ENCODE data around the gene SLC39A6.
A peak's percentile ranks its signal among the peaks of the same experiment; 100 is the strongest.
"Not testable (repeated sequence)": the region's sequence is repeated elsewhere in the genome, so short reads cannot be mapped to it uniquely, and the experiment has no call there.

The SLC39A6 gene

GRCh38 chr18:36095936-36096519 is 33.1 kb downstream of the SLC39A6 start:
- no peak for DNase-seq

- no peak for DNase-seq
Observed at GRCh38 chr18:36094431-36094830, 34.7 kb downstream of the SLC39A6 start.

GRCh38 chr18:36092116-36092515 is 37.0 kb downstream of the SLC39A6 start:
- DNase-seq: not testable (repeated sequence)

GRCh38 chr18:36089001-36089400 is 40.1 kb downstream of the SLC39A6 start:
- no peak for DNase-seq

GRCh38 chr18:36088256-36088655 is 40.9 kb downstream of the SLC39A6 start:
- DNase-seq: no peak

GRCh38 chr18:36086186-36086585 is 43.0 kb downstream of the SLC39A6 start:
- no peak for DNase-seq

GRCh38 chr18:36085195-36085594 is 43.9 kb downstream of the SLC39A6 start:
- DNase-seq: no peak

GRCh38 chr18:36083729-36084128 is 45.4 kb downstream of the SLC39A6 start:
- no peak for DNase-seq

GRCh38 chr18:36081118-36081517 is 48.0 kb downstream of the SLC39A6 start:
- not testable (repeated sequence) for DNase-seq

- no peak for DNase-seq
Observed at GRCh38 chr18:36078751-36079529, 50.2 kb downstream of the SLC39A6 start.

- DNase-seq: not testable (repeated sequence)
Observed at GRCh38 chr18:36077764-36078163, 51.4 kb downstream of the SLC39A6 start.

GRCh38 chr18:36075862-36076587 is 53.1 kb downstream of the SLC39A6 start:
- DNase-seq: no peak

- DNase-seq: no peak
Observed at GRCh38 chr18:36074435-36074834, 54.7 kb downstream of the SLC39A6 start.

GRCh38 chr18:36073676-36074075 is 55.5 kb downstream of the SLC39A6 start:
- no peak for DNase-seq

- DNase-seq: not testable (repeated sequence)
Observed at GRCh38 chr18:36072406-36072805, 56.7 kb downstream of the SLC39A6 start.

- peak; percentile 79 to 98 (median 92) for DNase-seq
Observed at GRCh38 chr18:36067055-36067957, 61.8 kb downstream of the SLC39A6 start, which contains the start of gene RPRD1A. RPRD1A (minus strand) TSS chr18:36067559; CDS start chr18:36067404, 155 bp downstream.

GRCh38 chr18:36066686-36067054 is 62.5 kb downstream of the SLC39A6 start:
- DNase-seq: peak in 1 of 14 donors; percentile 9

GRCh38 chr18:36066001-36066400 is 63.1 kb downstream of the SLC39A6 start:
- no peak for DNase-seq

- not testable (repeated sequence) for DNase-seq
Observed at GRCh38 chr18:36064809-36065079, 64.4 kb downstream of the SLC39A6 start.

GRCh38 chr18:36064027-36064808 is 64.9 kb downstream of the SLC39A6 start:
- peak in 1 of 14 donors; percentile 3 for DNase-seq

GRCh38 chr18:36058674-36059073 is 70.5 kb downstream of the SLC39A6 start:
- DNase-seq: no peak

All from C1 segment of cervical spinal cord (tissue), 14 donors.